Ramos (cell line): ENCODE measurements around the gene KIAA1328.
"Not testable (repeated sequence)": the region's sequence is repeated elsewhere in the genome, so short reads cannot be mapped to it uniquely, and the experiment has no call there.

Source experiments
- in situ Hi-C: fragments of 300-500 bp; cut with MboI; formaldehyde crosslinking; loops from one replicate; pipeline ENCODE4 v1.14.3; 2022; ENCODE audit warnings: low sequenced_read_pairs; ENCODE audit not compliant: unreplicated experiment

Gene KIAA1328

GRCh38 chr18:36873826-36874225 lies 44.9 kb downstream of the KIAA1328 start:
- in situ Hi-C loops = not testable (repeated sequence)

- in situ Hi-C loops = not testable (repeated sequence)
Observed at GRCh38 chr18:36879796-36880195, 50.9 kb downstream of the KIAA1328 start.

GRCh38 chr18:36885981-36886380 lies 57.1 kb downstream of the KIAA1328 start:
- in situ Hi-C loops = no loop called here

- in situ Hi-C loops = no loop called here
Observed at GRCh38 chr18:36887114-36887513, 58.2 kb downstream of the KIAA1328 start.

DNA sequence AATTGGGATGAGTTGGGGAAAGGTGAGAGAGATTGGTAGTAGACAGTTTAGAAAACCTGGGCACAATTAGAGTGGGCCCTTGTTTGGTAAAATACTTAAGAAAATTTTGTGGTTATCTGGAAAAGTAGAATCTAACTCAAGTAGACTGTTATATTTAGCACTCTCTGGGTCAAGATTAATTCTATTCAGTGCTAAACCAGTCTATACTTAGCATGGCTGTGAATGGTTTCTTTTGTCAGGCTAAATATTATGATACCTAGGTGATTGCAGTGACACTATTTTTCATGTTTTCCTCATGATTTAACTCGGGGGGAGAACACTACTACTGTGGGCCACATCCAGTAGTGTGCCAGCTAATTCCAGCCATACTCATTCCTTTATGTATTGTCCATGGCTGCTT lies 58.9 kb downstream of the KIAA1328 start:
- in situ Hi-C loops = no loop called here

GRCh38 chr18:36888778-36889177 lies 59.9 kb downstream of the KIAA1328 start:
- in situ Hi-C loops = no loop called here

DNA sequence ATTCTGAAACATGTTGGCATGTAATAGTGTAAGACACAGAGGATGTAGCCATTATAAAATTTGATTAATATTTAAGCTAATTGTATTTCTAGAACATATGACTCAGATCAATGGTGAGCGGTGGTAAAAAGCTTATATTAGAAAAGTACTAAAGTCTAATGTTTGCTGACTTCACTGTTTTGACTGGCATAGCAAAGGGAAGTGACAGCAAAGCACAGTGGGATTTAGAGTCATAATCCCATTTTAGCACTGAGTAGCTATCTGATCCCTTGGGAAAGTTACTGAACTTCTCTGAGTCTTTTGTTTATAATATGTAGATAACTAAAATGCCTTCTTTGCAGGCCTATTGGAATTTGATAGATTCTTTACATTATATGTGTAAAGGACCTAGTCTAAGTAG lies 60.4 kb downstream of the KIAA1328 start:
- in situ Hi-C loops = no loop called here

DNA sequence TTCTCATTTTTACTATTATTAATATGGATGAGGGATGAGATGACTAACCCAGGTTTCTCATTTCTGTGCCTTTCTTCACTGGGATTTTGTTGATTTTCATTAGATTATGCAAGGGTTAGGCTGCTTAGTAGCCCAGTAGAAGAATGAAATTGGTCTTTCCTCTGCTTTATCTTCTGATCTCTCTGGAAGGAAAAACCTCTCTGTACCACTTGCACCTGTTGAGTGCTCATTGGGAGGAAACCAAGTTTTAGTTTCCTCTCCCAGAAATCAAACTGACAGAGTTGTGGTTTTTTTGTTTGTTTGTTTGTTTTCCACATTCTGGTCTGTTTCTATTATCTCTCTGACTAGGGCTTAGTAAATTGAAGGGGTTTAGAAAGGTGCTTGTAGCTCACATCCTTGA lies 60.8 kb downstream of the KIAA1328 start:
- in situ Hi-C loops = no loop called here

- in situ Hi-C loops = no loop called here
Observed at GRCh38 chr18:36890598-36890997, 61.7 kb downstream of the KIAA1328 start.

GRCh38 chr18:36893227-36893626 lies 64.3 kb downstream of the KIAA1328 start:
- in situ Hi-C loops = no loop called here

- in situ Hi-C loops = no loop called here
Observed at GRCh38 chr18:36895606-36896005, 66.7 kb downstream of the KIAA1328 start.

- in situ Hi-C loops = no loop called here
Observed at GRCh38 chr18:36897253-36897652, 68.3 kb downstream of the KIAA1328 start.

- in situ Hi-C loops = no loop called here
Observed at GRCh38 chr18:36899289-36899688, 70.4 kb downstream of the KIAA1328 start.

GRCh38 chr18:36900466-36900865 lies 71.5 kb downstream of the KIAA1328 start:
- in situ Hi-C loops = no loop called here

DNA sequence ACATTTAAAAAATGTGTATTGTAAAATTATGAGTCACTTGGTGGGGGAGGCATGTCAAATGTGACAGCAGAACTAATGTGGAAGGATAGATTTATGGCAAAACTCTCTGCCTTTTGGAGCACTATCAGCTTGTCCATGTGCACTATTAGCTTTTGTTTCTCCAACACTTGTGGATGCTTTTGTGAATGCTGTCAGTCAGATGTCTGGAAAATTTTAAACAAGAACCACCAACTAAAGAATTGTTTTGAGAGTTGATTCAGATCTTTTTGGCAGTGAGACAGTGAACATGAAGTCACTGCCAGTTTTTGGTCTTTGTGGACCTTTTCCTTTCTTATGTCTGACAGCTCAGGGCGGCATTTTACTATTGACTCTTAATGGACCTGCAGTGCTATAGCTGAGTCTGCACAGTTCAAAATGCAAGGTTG lies 72.4 kb downstream of the KIAA1328 start:
- in situ Hi-C loops = no loop called here

DNA sequence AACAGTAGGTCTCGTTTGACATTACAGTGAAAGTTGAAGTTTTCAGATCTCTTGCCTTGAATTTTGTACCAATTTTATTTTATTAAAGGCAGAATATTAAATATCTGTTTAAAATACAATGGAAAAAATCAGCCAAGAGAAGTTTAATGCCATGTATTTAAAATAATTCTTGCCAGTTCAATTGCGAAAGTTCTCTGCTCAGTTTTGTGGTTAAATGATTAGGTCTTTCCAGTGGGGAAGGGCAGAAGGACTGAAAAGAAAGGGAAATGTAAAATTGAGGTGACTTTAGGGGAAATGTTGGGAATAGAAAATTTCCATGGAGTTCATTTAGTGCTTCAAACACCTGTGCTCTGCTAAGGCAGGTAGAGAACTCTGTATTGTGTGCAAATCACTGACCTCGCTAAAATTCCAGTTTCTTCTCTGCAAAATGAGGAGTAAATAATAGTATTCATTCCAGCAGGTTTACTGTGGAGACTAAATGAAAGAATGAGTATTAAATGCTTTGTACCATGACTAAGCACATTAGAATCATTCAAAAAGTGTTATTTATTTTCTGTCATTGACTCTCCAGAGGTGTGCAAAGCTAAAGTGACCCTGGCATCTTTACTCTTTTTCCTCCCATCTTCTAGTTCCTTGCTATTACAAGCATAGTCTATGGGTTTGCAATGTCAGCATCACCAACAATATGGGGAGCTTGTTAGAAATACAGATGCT lies 74.4 kb downstream of the KIAA1328 start:
- in situ Hi-C loops = no loop called here

DNA sequence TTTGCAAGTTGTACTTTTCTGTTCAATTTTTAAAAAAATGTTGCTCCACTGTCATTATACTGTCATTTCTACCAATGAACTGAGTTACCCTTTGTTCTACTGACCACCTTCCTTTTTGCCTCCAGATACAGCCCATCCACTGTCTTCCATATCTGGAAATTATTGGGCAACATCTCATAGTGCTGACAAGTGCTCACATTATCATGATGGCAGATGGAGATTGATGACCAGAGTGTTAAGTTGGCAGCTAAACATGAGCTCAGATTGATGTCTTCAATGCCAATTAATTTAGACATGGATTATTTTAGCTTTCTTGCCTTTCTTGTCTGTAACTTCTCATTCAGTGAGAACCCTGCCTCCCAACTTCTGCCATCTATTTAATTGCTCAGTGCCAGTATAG lies 76.6 kb downstream of the KIAA1328 start:
- in situ Hi-C loops = no loop called here

- in situ Hi-C loops = not testable (repeated sequence)
Observed at GRCh38 chr18:36909282-36909681, 80.4 kb downstream of the KIAA1328 start.

DNA sequence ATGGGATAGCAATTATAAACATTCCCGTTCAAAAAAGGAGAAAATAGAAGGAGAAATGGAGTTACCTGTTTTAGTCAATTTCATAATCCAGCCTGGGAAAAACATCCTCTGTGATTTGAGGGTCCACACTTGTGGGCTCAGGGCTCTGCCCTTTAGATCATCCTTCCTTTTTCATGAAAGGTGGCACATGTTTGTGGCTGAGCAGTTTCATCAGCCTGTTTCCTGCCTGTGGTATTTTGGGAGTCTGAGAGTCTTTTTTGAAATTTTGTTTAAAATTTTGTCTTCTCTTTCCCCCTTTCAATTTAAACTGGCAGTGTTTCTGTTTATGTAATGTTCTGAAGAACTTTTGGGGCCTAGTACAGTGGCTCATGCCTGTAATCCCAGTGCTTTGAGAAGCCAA lies 84.0 kb downstream of the KIAA1328 start:
- in situ Hi-C loops = no loop called here

- in situ Hi-C loops = no loop called here
Observed at GRCh38 chr18:36917907-36918306, 89.0 kb downstream of the KIAA1328 start.

DNA sequence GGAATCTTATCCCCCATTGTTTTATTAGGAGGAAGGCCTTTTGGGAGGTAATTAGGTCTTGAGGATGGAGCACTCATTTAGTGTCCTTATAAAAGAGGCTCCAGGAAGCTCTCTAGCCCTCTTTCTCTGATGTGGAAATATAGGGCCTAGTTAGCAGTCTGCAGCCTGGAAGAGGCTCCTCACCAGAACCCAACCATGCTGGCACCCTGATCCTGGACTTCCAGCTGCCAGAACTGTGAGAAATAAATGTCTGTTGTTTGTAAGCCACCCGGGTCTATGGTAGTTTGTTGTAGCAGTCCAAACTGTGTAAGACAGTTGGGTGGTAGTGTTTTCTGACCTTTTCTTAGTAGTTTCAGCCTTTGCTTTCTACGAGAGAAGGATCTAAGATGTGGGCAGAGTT lies 100.7 kb downstream of the KIAA1328 start:
- in situ Hi-C loops = loop anchor here (25.0 kb wide), 2 partner anchors 358 to 533 kb away; no protein-coding TSS in a partner anchor

DNA sequence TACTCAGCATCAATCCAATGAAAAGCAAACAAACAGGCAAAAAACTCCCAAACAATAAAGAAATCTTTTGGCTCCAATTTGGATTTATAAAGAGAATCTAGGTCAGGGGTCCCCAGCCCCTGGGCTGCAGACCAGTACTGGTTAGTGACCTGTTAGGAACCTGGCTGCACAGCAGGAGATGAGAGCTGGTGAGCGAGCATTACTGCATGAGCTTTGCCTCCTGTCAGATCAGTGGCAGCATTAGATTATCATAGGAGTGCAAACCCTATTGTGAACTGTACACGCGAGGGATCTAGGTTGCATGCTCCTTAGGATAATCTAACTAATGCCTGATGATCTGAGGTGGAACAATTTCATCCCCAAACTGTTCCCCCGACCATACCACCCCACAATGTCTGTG lies 102.2 kb downstream of the KIAA1328 start:
- in situ Hi-C loops = loop anchor here (25.0 kb wide), 2 partner anchors 356 to 531 kb away; no protein-coding TSS in a partner anchor
